B cell (primary cell): ENCODE results near the gene MFAP5. TPM values are rescaled to one million over a fixed set of nuclear protein-coding genes. Genes with fewer than 3 reads are reported as not detected.

Experiments used
- ATAC-seq: fragments of 200-7000 bp; cut with Tn5 transposase; one replicate; pipeline ENCODE4 v1.10.0; 2021; ENCODE audit warnings: low read depth, mild to moderate bottlenecking, moderate number of reproducible peaks, moderate library complexity
- CTCF ChIA-PET: fragments of 350-600 bp; sonication (Branson Sonifier 250); formaldehyde crosslinking; loops from one replicate; lab custom pipeline; 2021; ENCODE audit warnings: antibody characterized with exemption, inconsistent platforms; lab: Charles Lee
- POLR2A ChIA-PET: fragments of 350-600 bp; sonication (Branson Sonifier 250); formaldehyde crosslinking; loops from one replicate; lab custom pipeline; 2021; ENCODE audit warnings: antibody characterized with exemption; lab: Charles Lee
- DNase-seq: peaks from one replicate; pipeline ENCODE4 v3.0.0; 2013
- H2AFZ ChIP-seq: 2 replicates; pipeline ENCODE4 v1.6.1; 2012; ENCODE audit warnings: mild to moderate bottlenecking, low read depth, low read length; ENCODE audit not compliant: insufficient read depth, poor library complexity, severe bottlenecking
- H3K27ac ChIP-seq, 2 donors: 1 replicate in 1 of 2; 2 replicates in 1 of 2; pipeline ENCODE4 v1.5.1; 2012 to 2013; ENCODE audit warnings: low read length in 2 of 2, mild to moderate bottlenecking in 2 of 2, moderate library complexity in 1 of 2
- H3K27me3 ChIP-seq, 4 experiments: fragments of 200-600 bp in 1 of 4; sonication (generic) in 1 of 4; replicated peaks in 1 of 4; 1 replicate in 2 of 4; 2 replicates in 2 of 4; pipeline versions ENCODE4 v1.6.1 to v1.7.0; 2013 to 2016; ENCODE audit warnings: low read length in 3 of 4, mild to moderate bottlenecking in 2 of 4, mixed read lengths in 1 of 4, moderate library complexity in 1 of 4; ENCODE audit not compliant: insufficient read depth in 4 of 4, control insufficient read depth in 3 of 4; ENCODE audit errors: control extremely low read depth in 1 of 4
- H3K36me3 ChIP-seq, 2 experiments: replicated peaks in 1 of 2; 1 replicate in 1 of 2; 2 replicates in 1 of 2; pipeline versions ENCODE4 v1.6.1 to v1.7.1; 2013; ENCODE audit warnings: low read length in 1 of 2; ENCODE audit not compliant: insufficient read depth in 2 of 2, control insufficient read depth in 1 of 2; ENCODE audit errors: control extremely low read depth in 1 of 2, extremely low read depth in 1 of 2
- H3K4me1 ChIP-seq, 2 donors: fragments of 200-600 bp in 1 of 2; sonication (generic) in 1 of 2; 1 replicate in 1 of 2; 2 replicates in 1 of 2; pipeline versions ENCODE4 v1.5.1 to v1.6.1; 2013 to 2017; ENCODE audit warnings: low read length in 2 of 2; ENCODE audit not compliant: control insufficient read depth in 2 of 2, insufficient read depth in 2 of 2
- H3K4me2 ChIP-seq: replicated peaks from 2 replicates; pipeline ENCODE3; 2012; ENCODE audit warnings: mild to moderate bottlenecking, low read depth, low read length; ENCODE audit not compliant: poor library complexity, severe bottlenecking
- H3K4me3 ChIP-seq, 5 experiments: fragments of 200-600 bp in 1 of 5; sonication (generic) in 1 of 5; 1 replicate in 3 of 5; 2 replicates in 2 of 5; pipeline versions ENCODE4 v1.5.1 to v1.7.0; 2011 to 2016; ENCODE audit warnings: low read length in 4 of 5, mild to moderate bottlenecking in 4 of 5, low read depth in 2 of 5, control low read depth in 1 of 5, moderate library complexity in 1 of 5; ENCODE audit not compliant: insufficient read depth in 1 of 5; ENCODE audit errors: control extremely low read depth in 1 of 5, extremely low read depth in 1 of 5
- H3K79me2 ChIP-seq: fragments of 200-600 bp; sonication (generic); one replicate; pipeline ENCODE4 v1.6.0; 2016; ENCODE audit warnings: low read length; ENCODE audit not compliant: control insufficient read depth, insufficient read depth
- H3K9ac ChIP-seq: fragments of 200-600 bp; sonication (generic); 2 replicates; pipeline ENCODE4 v1.6.1; 2017; ENCODE audit warnings: mild to moderate bottlenecking, low read length, moderate library complexity
- H3K9me3 ChIP-seq, 3 donors: one replicate each; pipeline versions ENCODE4 v1.6.1 to v1.7.1; 2013; ENCODE audit warnings: low read length in 2 of 3; ENCODE audit not compliant: control insufficient read depth in 2 of 3, insufficient read depth in 1 of 3; ENCODE audit errors: control extremely low read depth in 1 of 3
- H4K20me1 ChIP-seq: 2 replicates; pipeline ENCODE4 v1.6.0; 2012; ENCODE audit warnings: mild to moderate bottlenecking, low read length; ENCODE audit not compliant: insufficient read depth, control insufficient read depth, poor library complexity, severe bottlenecking
- H3K27ac Mint-ChIP-seq: one replicate; pipeline ENCODE4 v1.8.0; 2021; ENCODE audit warnings: mixed read lengths
- H3K27me3 Mint-ChIP-seq: one replicate; pipeline ENCODE4 v1.8.0; 2021; ENCODE audit warnings: mixed read lengths
- H3K4me1 Mint-ChIP-seq: one replicate; pipeline ENCODE4 v1.8.0; 2021; ENCODE audit warnings: mixed read lengths
- H3K4me3 Mint-ChIP-seq: one replicate; pipeline ENCODE4 v1.8.0; 2021; ENCODE audit warnings: mixed read lengths
- H3K9me3 Mint-ChIP-seq: one replicate; pipeline ENCODE4 v1.8.0; 2022; ENCODE audit warnings: mixed read lengths; ENCODE audit not compliant: insufficient read depth
- CTCF ChIP-seq: fragments of 200-600 bp; IDR thresholded peaks from one replicate; pipeline ENCODE4 v1.8.0; 2022; ENCODE audit warnings: antibody characterized with exemption, mild to moderate bottlenecking
- EZH2 ChIP-seq: IDR thresholded peaks from 2 replicates; pipeline ENCODE4 v1.6.1; 2012; ENCODE audit warnings: borderline replicate concordance, low read depth, mild to moderate bottlenecking, moderate library complexity, low read length; ENCODE audit not compliant: insufficient read depth, poor library complexity, severe bottlenecking
- WGBS: methylation state at CpG from one replicate; pipeline ENCODE4 v1.1.5; 2013; ENCODE audit warnings: missing lambda C conversion rate; ENCODE audit not compliant: insufficient coverage; 5-methylcytosine and 5-hydroxymethylcytosine counted together
- intact Hi-C: fragments of 100-400 bp; cut with micrococcal nuclease; formaldehyde crosslinking; loops from one replicate; pipeline ENCODE4 v1.10.0; 2022
- polyA plus RNA-seq: library from polyadenylated mRNA; depleted of rRNA; stranded (reverse); fragments of >200 nt; gene quantifications from 2 replicates; pipeline ENCODE4 v1.2.3, GENCODE V29; 2012
- total RNA-seq, 2 donors: library from RNA; stranded (reverse); fragments of 120-200 nt in 1 of 2; gene quantifications; 1 replicate in 1 of 2; 2 replicates in 1 of 2; pipeline versions ENCODE4 v1.2.3 to v1.2.4, GENCODE V29; 2013 to 2022

Gene MFAP5
- total and polyA plus RNA-seq, 2 donors (not counting 1 experiment from before 2014, with no cell fraction given) = 0.31 to 0.94 TPM

GRCh38 chr12:8697476-8698131 is 35.0 kb upstream of the MFAP5 start, which contains the start of gene RIMKLB:
Gene RIMKLB, plus strand, starts transcription at chr12:8697991. Its CDS starts 15,876 bp downstream, at chr12:8713867.
- Mint-ChIP-seq H3K9me3 (no peaks in the 10 kb centered on the region), H3K4me1 (peaks cover 44% of the 10 kb centered on the region), H3K27me3 (no peaks in the 10 kb centered on the region), H3K27ac (peak within 1 kb of the TSS; percentile 98), H3K4me3 (peak within 1 kb of the TSS; percentile 97)
- Histone ChIP-seq H3K27ac (peak within 1 kb of the TSS; percentile 92 to 94), H4K20me1 (no peaks in the 10 kb centered on the region), H3K9ac (peak within 1 kb of the TSS; percentile 99), H3K27me3 (no peaks in the 10 kb centered on the region), H3K79me2 (peaks cover 33% of the 10 kb centered on the region), H3K9me3 (no peaks in the 10 kb centered on the region), H3K4me3 (peak within 1 kb of the TSS; percentile 51 to 99 (median 91)), H2AFZ (peak within 1 kb of the TSS; percentile 94), H3K4me1 (peaks cover 24% of the 10 kb centered on the region in 2 donors), H3K36me3 (no peaks in the 10 kb centered on the region), H3K4me2 (peak within 1 kb of the TSS; percentile 97)
- TF ChIP-seq CTCF = no peak
- TF ChIP-seq EZH2 = no peak
- intact Hi-C loops = loop anchor here (1.0 to 5.0 kb wide), 4 partner anchors 15 to 252 kb away; partner anchors contain the start of genes M6PR and PHC1
- DNase-seq = peak; percentile 90
- ChIA-PET POLR2A (no interaction called here), CTCF (interaction anchor here (1.0 to 1.9 kb wide), 3 partner anchors 12 to 193 kb away, joined by 3 to 7 read pairs (median 4); no protein-coding TSS in a partner anchor)
- under 1% methylated on average over 73 of the region's 88 CpGs for WGBS
- ATAC-seq = peak; percentile 85

GRCh38 chr12:8697120-8697475 is 34.5 kb upstream of the MFAP5 start:
- Mint-ChIP-seq H3K4me1 (peaks cover 49% of the 10 kb centered on the region), H3K4me3 (peak overlapping the region; percentile 97), H3K27me3 (peaks cover under 1% of the 10 kb centered on the region), H3K27ac (peak overlapping the region; percentile 98), H3K9me3 (no peaks in the 10 kb centered on the region)
- no peak for DNase-seq
- no peaks in the 10 kb centered on the region for H4K20me1 ChIP-seq
- H3K4me1 ChIP-seq = peaks cover 29 to 30% of the 10 kb centered on the region in 2 donors
- H3K27me3 ChIP-seq = no peaks in the 10 kb centered on the region
- H3K4me3 ChIP-seq = peak overlapping the region; percentile 50 to 99 (median 91)
- H3K9ac ChIP-seq = peak overlapping the region; percentile 99
- peak overlapping the region; percentile 94 for H2AFZ ChIP-seq
- peak; percentile 6 for ATAC-seq
- POLR2A ChIA-PET = no interaction called here
- CTCF ChIA-PET = interaction anchor here (1.0 to 1.9 kb wide), 2 partner anchors 15 to 193 kb away, joined by 4 to 7 read pairs; no protein-coding TSS in a partner anchor
- H3K79me2 ChIP-seq = peaks cover 29% of the 10 kb centered on the region
- H3K27ac ChIP-seq = peak overlapping the region; percentile 45 to 77
- no peaks in the 10 kb centered on the region for H3K36me3 ChIP-seq
- 0% methylated on average over 17 of the region's 21 CpGs for WGBS
- H3K4me2 ChIP-seq = peak overlapping the region; percentile 97
- intact Hi-C loops = loop anchor here (1.0 to 5.0 kb wide), 3 partner anchors 14 to 217 kb away; partner anchors contain the start of gene PHC1
- no peak for TF ChIP-seq EZH2
- no peak for TF ChIP-seq CTCF
- H3K9me3 ChIP-seq = no peaks in the 10 kb centered on the region
